ENCODE data around the gene NLE1.

DNA sequence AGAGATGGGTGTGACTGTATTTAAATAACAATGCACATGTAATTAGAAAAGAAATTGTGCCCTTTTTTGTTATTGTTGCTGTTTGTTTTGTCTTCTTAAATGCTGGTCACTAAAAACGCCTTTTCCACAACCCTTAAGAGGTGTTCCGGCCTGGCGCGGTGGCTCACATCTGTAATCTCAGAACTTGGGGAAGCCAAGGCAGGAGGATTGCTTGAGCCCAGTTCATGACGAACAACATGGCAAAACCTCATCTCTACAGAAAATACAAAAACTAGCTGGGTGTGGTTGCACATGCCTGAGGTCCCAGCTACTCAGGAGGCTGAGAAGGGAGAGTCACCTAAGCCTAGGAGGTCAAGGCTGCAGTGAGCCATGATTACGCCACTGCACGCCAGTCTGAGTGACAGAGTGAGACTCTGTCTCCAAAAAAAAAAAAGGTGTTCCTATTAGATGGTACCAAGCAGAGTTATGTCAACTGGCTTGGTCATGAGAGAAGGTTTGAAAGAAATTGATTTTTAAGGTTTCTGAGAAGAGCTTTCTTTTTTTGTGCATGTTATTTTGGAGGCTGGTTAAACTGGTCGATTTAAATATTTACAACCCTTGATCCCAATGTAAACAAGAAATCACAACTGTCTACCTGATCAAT is 55.1 kb downstream of the NLE1 start:
- TF ChIP-seq POLR2A (IDR thresholded peaks at IDR 0.05; ENCODE audit: low read depth, low read length) (0 out of 2 replicates have a peak, but pooled peaks have one; percentile 37), POU2F2 (IDR thresholded peaks at IDR 0.05; ENCODE audit: low read depth, low read length) (no peak), POLR2AphosphoS5 (IDR thresholded peaks at IDR 0.05; ENCODE audit: low read depth, low read length) (peak; percentile 55; the same call in 1 of the 2 replicates), TAF1 (IDR thresholded peaks at IDR 0.05; ENCODE audit: low read depth, low read length) (no peak), SPI1 (IDR thresholded peaks at IDR 0.05; ENCODE audit: low read depth, low read length) (no peak), PAX5 (IDR thresholded peaks at IDR 0.05; ENCODE audit: insufficient read depth, low read length, severe bottlenecking) (no peak)
